IPS DF 19.7 (cell line): ENCODE results near the gene TRRAP.

ENCODE experiments used
- DNase-seq: peaks from one replicate; pipeline ENCODE4 v3.0.0-alpha.2; 2013; ENCODE audit warnings: low read depth, low spot score

The TRRAP gene

GRCh38 chr7:98988641-98989040, 110.3 kb downstream of the TRRAP start:
- DNase-seq: no peak

- DNase-seq: no peak
Observed at GRCh38 chr7:98990356-98990755, 112.0 kb downstream of the TRRAP start.

- DNase-seq: no peak
Observed at GRCh38 chr7:98991141-98991540, 112.8 kb downstream of the TRRAP start.

- DNase-seq: no peak
Observed at GRCh38 chr7:98992076-98992475, 113.7 kb downstream of the TRRAP start.

- DNase-seq: no peak
Observed at GRCh38 chr7:98993024-98993897, 114.9 kb downstream of the TRRAP start.

- DNase-seq: no peak
Observed at GRCh38 chr7:98994046-98994944, 116.0 kb downstream of the TRRAP start.

GRCh38 chr7:98995111-98995510, 116.8 kb downstream of the TRRAP start:
- no peak for DNase-seq

- no peak for DNase-seq
Observed at GRCh38 chr7:98995523-98996149, 117.3 kb downstream of the TRRAP start.

GRCh38 chr7:98996150-98996552, 117.8 kb downstream of the TRRAP start:
- DNase-seq: no peak

GRCh38 chr7:98997846-98998245, 119.5 kb downstream of the TRRAP start:
- no peak for DNase-seq

GRCh38 chr7:98998821-98999725, 120.7 kb downstream of the TRRAP start:
- no peak for DNase-seq

GRCh38 chr7:99000196-99000903, 122.0 kb downstream of the TRRAP start:
- DNase-seq: no peak

- no peak for DNase-seq
Observed at GRCh38 chr7:99000904-99001465, 122.7 kb downstream of the TRRAP start.

- no peak for DNase-seq
Observed at GRCh38 chr7:99001482-99002147, 123.3 kb downstream of the TRRAP start.

GRCh38 chr7:99002148-99002826, 124.0 kb downstream of the TRRAP start:
- DNase-seq: no peak

GRCh38 chr7:99002827-99003212, 124.5 kb downstream of the TRRAP start:
- no peak for DNase-seq

GRCh38 chr7:99003419-99003818, 125.1 kb downstream of the TRRAP start:
- no peak for DNase-seq

- DNase-seq: no peak
Observed at GRCh38 chr7:99004216-99004615, 125.9 kb downstream of the TRRAP start.
